HEK293 (cell line): ENCODE data around the gene KIF3B.

Source experiments
- BCL11A ChIP-seq: fragments of 450-650 bp; formaldehyde crosslinking; IDR thresholded peaks from 2 replicates; pipeline ENCODE4 v1.5.1; 2016; ENCODE audit warnings: low read depth, missing biosample characterization, missing genetic modification characterization
- ELK4 ChIP-seq: IDR thresholded peaks from 2 replicates; pipeline ENCODE4 v1.6.1; 2011; ENCODE audit warnings: mild to moderate bottlenecking, low read depth, low read length, borderline replicate concordance
- GFI1B ChIP-seq: fragments of 450-650 bp; formaldehyde crosslinking; IDR thresholded peaks from 2 replicates; pipeline ENCODE4 v1.5.1; 2016; ENCODE audit warnings: missing biosample characterization, missing genetic modification characterization
- GLI2 ChIP-seq: fragments of 450-650 bp; formaldehyde crosslinking; IDR thresholded peaks from 2 replicates; pipeline ENCODE4; 2017; ENCODE audit warnings: missing biosample characterization, missing genetic modification characterization, low read depth, borderline replicate concordance
- GLIS2 ChIP-seq: fragments of 450-650 bp; formaldehyde crosslinking; IDR thresholded peaks from 2 replicates; pipeline ENCODE4 v1.5.1; 2016; ENCODE audit warnings: missing biosample characterization, missing genetic modification characterization
- HOXC10 ChIP-seq: sonication (generic); formaldehyde crosslinking; IDR thresholded peaks from 2 replicates; pipeline ENCODE4 v1.8.1; 2023; ENCODE audit warnings: mild to moderate bottlenecking, missing genetic modification reagents
- KLF10 ChIP-seq: fragments of 450-650 bp; IDR thresholded peaks from 2 replicates; pipeline ENCODE4 v1.5.1; 2018; ENCODE audit warnings: missing biosample characterization, mild to moderate bottlenecking, missing genetic modification characterization
- KLF17 ChIP-seq: fragments of 450-650 bp; formaldehyde crosslinking; IDR thresholded peaks from 2 replicates; pipeline ENCODE4 v1.5.1; 2016; ENCODE audit warnings: missing biosample characterization, missing genetic modification characterization
- OVOL3 ChIP-seq: fragments of 450-650 bp; formaldehyde crosslinking; IDR thresholded peaks from 2 replicates; pipeline ENCODE4 v1.5.1; 2016; ENCODE audit warnings: missing biosample characterization, missing genetic modification characterization
- SCRT1 ChIP-seq: fragments of 450-650 bp; formaldehyde crosslinking; IDR thresholded peaks from 2 replicates; pipeline ENCODE4 v1.5.1; 2016; ENCODE audit warnings: missing biosample characterization, missing genetic modification characterization, borderline replicate concordance
- SETDB1 ChIP-seq: IDR thresholded peaks from one replicate; pipeline ENCODE4 v1.6.1; 2017; ENCODE audit warnings: mild to moderate bottlenecking, low read length, moderate library complexity, mixed read lengths; ENCODE audit not compliant: insufficient read length
- SP3 ChIP-seq: fragments of 450-650 bp; formaldehyde crosslinking; IDR thresholded peaks from 2 replicates; pipeline ENCODE4 v1.5.1; 2016; ENCODE audit warnings: missing biosample characterization, missing genetic modification characterization
- ZBTB1 ChIP-seq: fragments of 450-650 bp; formaldehyde crosslinking; IDR thresholded peaks from 2 replicates; pipeline ENCODE4 v1.5.1; 2016; ENCODE audit warnings: missing biosample characterization, missing genetic modification characterization
- ZNF133 ChIP-seq: fragments of 450-650 bp; formaldehyde crosslinking; IDR thresholded peaks from 2 replicates; pipeline ENCODE4 v1.5.1; 2016; ENCODE audit warnings: missing biosample characterization, missing genetic modification characterization
- ZNF146 ChIP-seq: fragments of 450-650 bp; formaldehyde crosslinking; IDR thresholded peaks from 2 replicates; pipeline ENCODE4 v1.5.1; 2016; ENCODE audit warnings: missing biosample characterization, missing genetic modification characterization
- ZNF221 ChIP-seq: fragments of 450-650 bp; formaldehyde crosslinking; IDR thresholded peaks from 2 replicates; pipeline ENCODE4 v1.5.1; 2017; ENCODE audit warnings: missing biosample characterization, missing genetic modification characterization, borderline replicate concordance
- ZNF23 ChIP-seq: fragments of 450-650 bp; formaldehyde crosslinking; IDR thresholded peaks from 2 replicates; pipeline ENCODE4 v1.5.1; 2016; ENCODE audit warnings: missing biosample characterization, missing genetic modification characterization, borderline replicate concordance
- ZNF266 ChIP-seq: fragments of 450-650 bp; formaldehyde crosslinking; IDR thresholded peaks from 2 replicates; pipeline ENCODE4 v1.5.1; 2016; ENCODE audit warnings: missing biosample characterization, missing genetic modification characterization, low read depth
- ZNF274 ChIP-seq, 2 experiments: fragments of 200-500 bp in 1 of 2; fragments of 450-650 bp in 1 of 2; sonication (Bioruptor generic) in 1 of 2; formaldehyde crosslinking in 1 of 2; IDR thresholded peaks; 2 replicates each; pipeline versions ENCODE4 v1.5.1 to v1.6.1; 2014 to 2016; ENCODE audit warnings: borderline replicate concordance in 1 of 2, inconsistent platforms in 1 of 2, low read length in 1 of 2, missing biosample characterization in 1 of 2, missing genetic modification characterization in 1 of 2
- ZNF302 ChIP-seq: fragments of 450-650 bp; formaldehyde crosslinking; IDR thresholded peaks from 2 replicates; pipeline ENCODE4 v1.5.1; 2016; ENCODE audit warnings: missing biosample characterization, missing genetic modification characterization, low read depth
- ZNF354C ChIP-seq: fragments of 450-650 bp; formaldehyde crosslinking; IDR thresholded peaks from 2 replicates; pipeline ENCODE4 v1.5.1; 2016; ENCODE audit warnings: missing biosample characterization, missing genetic modification characterization, low read depth, borderline replicate concordance
- ZNF366 ChIP-seq: fragments of 450-650 bp; formaldehyde crosslinking; conservative IDR thresholded peaks from 2 replicates; pipeline ENCODE4 v1.5.1; 2016; ENCODE audit warnings: missing biosample characterization, missing genetic modification characterization
- ZNF391 ChIP-seq: fragments of 450-650 bp; formaldehyde crosslinking; IDR thresholded peaks from 2 replicates; pipeline ENCODE4 v1.5.1; 2016; ENCODE audit warnings: low read depth, missing biosample characterization, missing genetic modification characterization, borderline replicate concordance
- ZNF394 ChIP-seq: fragments of 450-650 bp; formaldehyde crosslinking; IDR thresholded peaks from 2 replicates; pipeline ENCODE4 v1.5.1; 2016; ENCODE audit warnings: missing biosample characterization, missing genetic modification characterization, mild to moderate bottlenecking, moderate library complexity, borderline replicate concordance
- ZNF404 ChIP-seq: fragments of 450-650 bp; formaldehyde crosslinking; IDR thresholded peaks from 2 replicates; pipeline ENCODE4 v1.5.1; 2017; ENCODE audit warnings: missing biosample characterization, missing genetic modification characterization
- ZNF416 ChIP-seq: fragments of 450-650 bp; formaldehyde crosslinking; IDR thresholded peaks from 2 replicates; pipeline ENCODE4 v1.5.1; 2016; ENCODE audit warnings: missing biosample characterization, missing genetic modification characterization
- ZNF423 ChIP-seq: fragments of 450-650 bp; formaldehyde crosslinking; IDR thresholded peaks from 2 replicates; pipeline ENCODE4 v1.5.1; 2016; ENCODE audit warnings: missing biosample characterization, missing genetic modification characterization
- ZNF433 ChIP-seq: fragments of 450-650 bp; formaldehyde crosslinking; IDR thresholded peaks from 2 replicates; pipeline ENCODE4 v1.5.1; 2016; ENCODE audit warnings: missing biosample characterization, missing genetic modification characterization, low read depth
- ZNF548 ChIP-seq: fragments of 450-650 bp; formaldehyde crosslinking; IDR thresholded peaks from 2 replicates; pipeline ENCODE4 v1.5.1; 2016; ENCODE audit warnings: missing biosample characterization, missing genetic modification characterization
- ZNF610 ChIP-seq: fragments of 450-650 bp; formaldehyde crosslinking; IDR thresholded peaks from 2 replicates; pipeline ENCODE4 v1.5.1; 2016; ENCODE audit warnings: missing biosample characterization, missing genetic modification characterization, borderline replicate concordance
- ZNF629 ChIP-seq: fragments of 450-650 bp; formaldehyde crosslinking; IDR thresholded peaks from 2 replicates; pipeline ENCODE4 v1.5.1; 2017; ENCODE audit warnings: missing biosample characterization, missing genetic modification characterization
- ZNF658 ChIP-seq: fragments of 450-650 bp; formaldehyde crosslinking; IDR thresholded peaks from 2 replicates; pipeline ENCODE4; 2016; ENCODE audit warnings: missing biosample characterization, missing genetic modification characterization
- ZNF704 ChIP-seq: fragments of 450-650 bp; formaldehyde crosslinking; IDR thresholded peaks from 2 replicates; pipeline ENCODE4 v1.5.1; 2016; ENCODE audit warnings: missing biosample characterization, missing genetic modification characterization
- ZNF747 ChIP-seq: fragments of 450-650 bp; formaldehyde crosslinking; IDR thresholded peaks from 2 replicates; pipeline ENCODE4 v1.5.1; 2016; ENCODE audit warnings: missing biosample characterization, missing genetic modification characterization
- ZNF785 ChIP-seq: fragments of 450-650 bp; formaldehyde crosslinking; IDR thresholded peaks from 2 replicates; pipeline ENCODE4 v1.5.1; 2016; ENCODE audit warnings: missing biosample characterization, missing genetic modification characterization
- ZNF792 ChIP-seq: fragments of 450-650 bp; formaldehyde crosslinking; IDR thresholded peaks from 2 replicates; pipeline ENCODE4 v1.5.1; 2016; ENCODE audit warnings: missing biosample characterization, missing genetic modification characterization
- ZNF843 ChIP-seq: fragments of 450-650 bp; formaldehyde crosslinking; IDR thresholded peaks from 2 replicates; pipeline ENCODE4 v1.5.1; 2016; ENCODE audit warnings: missing biosample characterization, missing genetic modification characterization
- ZSCAN23 ChIP-seq: fragments of 450-650 bp; formaldehyde crosslinking; IDR thresholded peaks from 2 replicates; pipeline ENCODE4 v1.5.1; 2016; ENCODE audit warnings: missing biosample characterization, missing genetic modification characterization
- ZSCAN30 ChIP-seq: fragments of 450-650 bp; IDR thresholded peaks from 2 replicates; pipeline ENCODE4 v1.5.1; 2018; ENCODE audit warnings: missing biosample characterization, mild to moderate bottlenecking, missing genetic modification characterization, moderate library complexity

KIF3B gene

GRCh38 chr20:32357869-32358631 is 80.6 kb downstream of the KIF3B start, which contains the start of gene ASXL1 (continued):
- no peak for TF ChIP-seq ZNF433
- TF ChIP-seq ZNF394 (tag by site-specific recombination) = peak; percentile 48; the same call in 1 of the 2 replicates
- peak; percentile 78; the same call in 1 of the 2 replicates for TF ChIP-seq ZSCAN23 (tag by site-specific recombination)
- no peak for TF ChIP-seq ZNF266 (tag by site-specific recombination)
- peak; percentile 90 for TF ChIP-seq ZBTB1 (tag by site-specific recombination)
- TF ChIP-seq ZNF629 (tag by site-specific recombination) = peak; percentile 76
- no peak for TF ChIP-seq ZNF133 (tag by site-specific recombination)
- TF ChIP-seq ZNF610 = 0 out of 2 replicates have a peak, but pooled peaks have one; percentile 32
- no peak for TF ChIP-seq ZNF792 (tag by site-specific recombination)
- no peak for TF ChIP-seq HOXC10
- no peak for TF ChIP-seq ZNF404
- no peak for TF ChIP-seq ZNF548 (tag by site-specific recombination)
- TF ChIP-seq ZNF747 (tag by site-specific recombination) = no peak
- TF ChIP-seq ZNF843 (tag by site-specific recombination) = peak; percentile 50
- no peak for TF ChIP-seq ZNF302 (tag by site-specific recombination)
- TF ChIP-seq ZNF221 (tag by site-specific recombination) = no peak
- TF ChIP-seq SP3 = peak; percentile 92
- TF ChIP-seq GFI1B (tag by site-specific recombination) = no peak
- TF ChIP-seq GLI2 = no peak
- peak; percentile 20; the same call in 1 of the 2 replicates for TF ChIP-seq OVOL3 (tag by site-specific recombination)
- no peak for TF ChIP-seq ZNF354C (tag by site-specific recombination)
- no peak for TF ChIP-seq ZNF704 (tag by site-specific recombination)
- TF ChIP-seq ELK4 = no peak
- peak; percentile 64; the same call in 1 of the 2 replicates for TF ChIP-seq ZNF391
- no peak; the same call in 1 of the 2 replicates for TF ChIP-seq ZNF146 (tag by site-specific recombination)
- peak; percentile 33; the same call in 1 of the 2 replicates for TF ChIP-seq ZNF366 (tag by site-specific recombination)
- no peak for TF ChIP-seq ZNF416 (tag by site-specific recombination)
- peak; percentile 99 for TF ChIP-seq GLIS2
- no peak for TF ChIP-seq ZNF423
- TF ChIP-seq SCRT1 (tag by site-specific recombination) = no peak
- no peak for TF ChIP-seq SETDB1
- peak; percentile 75; the same call in 1 of the 2 replicates for TF ChIP-seq KLF10 (tag by site-specific recombination)
- no peak for TF ChIP-seq ZNF23
- TF ChIP-seq KLF17 (tag by site-specific recombination) = peak; percentile 67
- TF ChIP-seq ZNF658 = no peak
- no peak; the same call in 1 of the 2 replicates for TF ChIP-seq ZNF785
- TF ChIP-seq ZSCAN30 (tag by site-specific recombination) = peak; percentile 88
- TF ChIP-seq ZNF274 (IDR thresholded peaks at IDR 0.05; ENCODE audit: low read length) = no peak
- no peak for TF ChIP-seq ZNF274 (tag by site-specific recombination; IDR thresholded peaks at IDR 0.05; ENCODE audit: borderline replicate concordance)
- peak; percentile 90 for TF ChIP-seq BCL11A
